Measurements from ENCODE around the gene CCDC68. TPM values are rescaled to one million over a fixed set of nuclear protein-coding genes. Genes with fewer than 3 reads are reported as not detected.

Gene CCDC68
- 3.2 to 5.8 TPM (median 3.9 TPM) in 5 replicates for total RNA-seq (2022; extraction: Qiagen RNA extraction; ENCODE audit: low read depth)

DNA sequence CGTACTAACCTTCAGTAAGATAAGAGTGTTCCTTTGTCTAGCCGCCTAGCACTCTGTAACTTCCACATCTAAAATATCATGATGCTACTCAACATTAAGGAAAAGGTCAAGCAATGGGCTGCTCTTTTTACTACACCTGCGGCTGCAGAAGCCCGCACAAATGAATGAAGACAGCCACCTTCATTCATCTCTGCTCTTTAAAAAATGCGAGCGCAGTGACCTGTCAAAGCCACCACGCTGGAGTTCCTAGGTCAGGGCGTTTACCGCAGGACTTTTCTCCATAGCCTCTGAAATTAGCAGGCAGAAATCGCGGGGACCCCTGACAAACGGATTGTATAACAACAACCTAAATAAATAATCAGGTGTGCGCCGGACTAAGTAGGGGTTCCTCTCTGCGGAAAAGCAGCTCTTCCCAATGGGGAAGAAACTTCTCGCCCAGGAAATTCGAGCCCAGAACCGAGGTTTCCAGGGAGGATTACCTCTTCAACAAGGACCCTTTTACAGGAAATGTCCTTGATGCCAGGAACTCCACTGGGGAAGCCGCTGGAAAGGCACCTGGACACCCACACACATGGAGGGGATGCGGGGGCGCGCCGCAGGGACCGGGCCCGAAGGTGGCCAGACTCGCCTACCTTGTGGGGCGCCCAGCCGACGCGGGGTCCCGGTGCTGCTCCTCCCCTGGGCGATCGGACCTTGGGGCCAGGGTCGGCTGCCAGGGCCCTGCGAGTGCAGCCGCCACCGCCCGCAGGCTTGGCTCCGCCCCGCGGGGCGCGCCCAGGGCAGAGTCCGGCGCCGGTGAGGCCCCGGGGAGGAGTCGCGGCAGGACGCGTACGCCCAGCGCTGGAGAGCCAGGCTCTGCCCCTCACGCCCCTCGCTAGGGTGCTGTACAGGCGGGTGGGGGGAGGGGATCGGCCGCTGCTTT lies at the start of gene CCDC68:
Gene CCDC68 (minus strand): TSS at position 758 of the 922 bp plus-strand sequence. CDS start 16,670 bp downstream, outside the sequence.

Other genes with a start within 250 kb of the CCDC68 start
- gene RAB27B, start 131.0 kb downstream of the CCDC68 start, total RNA-seq (2022; extraction: Qiagen RNA extraction; ENCODE audit: low read depth): 11.2 to 20.5 TPM (median 14.8 TPM) in 5 replicates